DMS79 (cell line): ENCODE measurements around the gene DDOST.
"Not testable (repeated sequence)": the region's sequence is repeated elsewhere in the genome, so short reads cannot be mapped to it uniquely, and the experiment has no call there.

Experiments
- DNase-seq: peaks from one replicate; lab custom pipeline; 2025; lab: John Stamatoyannopoulos, UW

DDOST gene

GRCh38 chr1:20624709-20625108, 36.5 kb downstream of the DDOST start:
- no peak for DNase-seq

GRCh38 chr1:20621012-20621411, 40.2 kb downstream of the DDOST start:
- DNase-seq = no peak

GRCh38 chr1:20619999-20620398, 41.2 kb downstream of the DDOST start:
- DNase-seq = no peak

DNA sequence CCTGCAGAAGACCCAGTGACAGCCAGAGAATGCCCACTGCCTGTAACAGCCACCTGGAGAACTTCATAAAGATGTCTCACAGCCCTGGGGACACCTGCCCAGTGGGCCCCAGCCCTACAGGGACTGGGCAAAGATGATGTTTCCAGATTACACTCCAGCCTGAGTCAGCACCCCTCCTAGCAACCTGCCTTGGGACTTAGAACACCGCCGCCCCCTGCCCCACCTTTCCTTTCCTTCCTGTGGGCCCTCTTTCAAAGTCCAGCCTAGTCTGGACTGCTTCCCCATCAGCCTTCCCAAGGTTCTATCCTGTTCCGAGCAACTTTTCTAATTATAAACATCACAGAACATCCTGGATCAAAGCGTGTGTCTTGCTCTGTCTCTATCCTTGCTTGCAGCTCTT, 42.6 kb downstream of the DDOST start:
- DNase-seq = no peak

- DNase-seq = no peak
Observed at GRCh38 chr1:20616847-20617487, 44.2 kb downstream of the DDOST start.

DNA sequence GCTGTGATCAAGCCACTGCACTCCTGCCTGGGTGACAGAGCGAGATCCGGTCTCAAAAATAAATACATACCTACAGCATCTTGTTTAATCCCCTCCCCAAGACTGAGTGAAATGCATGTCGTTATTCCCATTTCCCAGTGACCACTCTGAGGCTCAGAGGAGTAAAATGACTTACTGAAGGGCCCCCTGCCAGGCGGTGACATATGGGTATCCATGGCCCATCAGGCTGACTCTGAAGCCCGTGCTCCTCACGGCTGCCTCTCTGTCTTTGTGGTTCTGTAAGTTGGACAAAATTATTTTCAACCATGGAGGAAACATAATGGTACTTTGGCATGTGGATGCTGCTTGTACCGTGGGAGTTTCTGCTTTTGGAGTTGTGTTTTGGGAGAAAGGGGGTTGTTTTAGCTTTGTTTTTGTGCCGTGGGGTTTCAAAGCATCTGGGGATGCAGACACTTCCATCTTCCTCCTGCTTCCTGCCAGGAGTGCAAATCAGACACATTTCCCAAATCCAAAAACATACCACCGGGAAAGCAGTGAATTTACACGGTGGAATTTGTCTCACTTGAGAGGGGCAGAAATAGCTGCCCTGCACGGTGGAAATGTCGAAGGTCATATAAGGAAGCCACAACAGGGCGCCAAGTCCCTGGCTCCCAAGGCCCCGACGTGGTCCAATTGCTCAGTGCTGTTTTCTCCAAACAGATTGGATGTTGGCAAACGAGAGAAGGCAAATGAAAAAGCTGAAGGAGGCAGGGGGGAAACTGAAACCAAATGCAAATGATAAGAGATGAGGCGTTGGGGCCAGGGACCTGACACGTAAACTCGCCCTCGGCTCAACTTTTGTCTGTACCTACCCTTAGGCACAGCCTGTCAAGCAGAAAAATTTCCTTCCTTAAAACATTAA, 45.0 kb downstream of the DDOST start:
- no peak for DNase-seq

- DNase-seq = no peak
Observed at GRCh38 chr1:20614131-20614579, 47.0 kb downstream of the DDOST start.

- no peak for DNase-seq
Observed at GRCh38 chr1:20612221-20612746, 48.9 kb downstream of the DDOST start.

GRCh38 chr1:20611652-20612051, 49.5 kb downstream of the DDOST start:
- DNase-seq = no peak

GRCh38 chr1:20610970-20611369, 50.2 kb downstream of the DDOST start:
- DNase-seq = no peak

DNA sequence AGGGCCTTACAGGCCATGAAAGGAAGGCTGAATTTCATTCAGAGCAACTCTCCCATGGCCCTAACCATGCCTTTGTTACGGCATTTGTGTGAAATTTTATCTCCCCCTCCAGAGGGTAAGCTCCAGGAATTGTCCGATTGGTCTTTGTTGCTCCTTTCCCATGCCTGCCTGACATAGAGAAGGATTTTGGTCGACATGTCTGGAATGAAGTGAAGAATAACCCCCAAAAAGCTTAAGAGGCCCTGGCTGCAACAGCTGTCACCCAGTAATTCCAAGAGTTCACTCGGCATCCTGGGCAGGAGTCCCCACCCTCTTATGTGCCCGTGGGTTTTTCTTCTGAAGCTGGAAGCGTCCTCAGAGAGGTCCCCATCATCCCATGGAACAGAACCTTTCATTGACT, 51.6 kb downstream of the DDOST start:
- DNase-seq = no peak

- not testable (repeated sequence) for DNase-seq
Observed at GRCh38 chr1:20606801-20607570, 54.2 kb downstream of the DDOST start.

DNA sequence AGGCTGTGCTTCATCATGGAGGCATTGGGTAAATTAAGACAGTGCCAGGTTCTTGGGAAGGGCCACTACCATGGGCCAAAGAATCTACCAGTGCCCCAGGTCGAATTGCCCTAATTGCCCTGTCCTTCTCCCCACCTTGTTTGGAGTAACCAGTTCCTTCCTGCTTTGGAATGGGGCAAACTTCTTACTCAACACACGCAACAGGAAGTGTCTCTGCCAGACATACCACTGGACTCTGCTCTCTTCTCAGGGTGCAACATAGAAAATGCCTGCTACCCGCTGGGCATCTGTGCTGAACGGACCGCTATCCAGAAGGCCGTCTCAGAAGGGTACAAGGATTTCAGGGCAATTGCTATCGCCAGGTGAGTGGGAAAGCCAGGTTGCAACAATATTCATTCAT, 56.5 kb downstream of the DDOST start:
- no peak for DNase-seq

GRCh38 chr1:20603504-20604464, 57.4 kb downstream of the DDOST start:
- DNase-seq = no peak

DNA sequence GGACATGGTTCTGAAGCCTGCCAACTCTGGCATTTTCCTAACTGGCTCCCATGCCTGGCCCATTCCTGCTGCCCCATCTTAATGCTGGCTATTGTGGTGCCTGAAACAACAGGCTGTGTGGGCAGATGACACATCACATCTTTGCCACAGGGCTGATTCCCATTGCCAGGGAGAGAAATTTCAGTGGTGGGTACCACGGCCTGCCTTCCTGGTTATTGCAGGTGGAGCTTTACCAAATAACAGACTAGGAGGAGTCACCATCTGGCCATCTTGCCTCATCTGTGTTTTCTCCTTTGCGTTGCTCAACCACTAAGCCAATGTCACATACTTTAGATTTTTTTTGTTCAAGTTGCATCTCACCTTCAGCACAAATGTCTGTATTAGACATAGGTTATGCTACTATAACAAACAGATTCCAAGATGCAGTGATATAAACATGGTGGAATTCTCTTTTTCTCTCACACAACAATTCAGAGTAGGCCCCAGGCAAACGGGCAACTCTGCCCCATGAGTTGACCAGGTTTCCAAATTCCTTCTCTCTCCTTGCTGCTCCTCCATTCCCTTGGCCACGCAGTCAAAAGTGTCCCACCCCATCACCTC, 58.2 kb downstream of the DDOST start:
- no peak for DNase-seq
